HL-60 (cell line): ENCODE measurements around the gene WNT7A.

ENCODE experiments used
- DNase-seq, 2 experiments: peaks; one replicate each; pipeline ENCODE4 v3.0.0-alpha.2; 2010 to 2020; ENCODE audit warnings: low read depth in 1 of 2, low spot score in 1 of 2
- H3K27ac ChIP-seq: fragments of 250-450 bp; sonication (Bioruptor Pico); replicated peaks from 2 replicates; pipeline ENCODE4 v1.5.1; 2020; ENCODE audit warnings: mild to moderate bottlenecking, moderate library complexity
- H3K27me3 ChIP-seq: fragments of 250-450 bp; sonication (Bioruptor Pico); 2 replicates; pipeline ENCODE4 v1.5.1; 2021; ENCODE audit warnings: mild to moderate bottlenecking, moderate library complexity; ENCODE audit not compliant: insufficient read depth, poor library complexity, severe bottlenecking
- H3K4me3 ChIP-seq: replicated peaks from 2 replicates; pipeline ENCODE4 v1.5.1; 2011; ENCODE audit warnings: mild to moderate bottlenecking, control low read depth, low read length; ENCODE audit not compliant: insufficient read depth
- CTCF ChIP-seq: IDR thresholded peaks from one replicate; pipeline ENCODE4 v1.5.1; 2011; ENCODE audit warnings: low read length, control low read depth, inconsistent platforms; ENCODE audit not compliant: insufficient read depth
- GABPA ChIP-seq: IDR thresholded peaks from 2 replicates; pipeline ENCODE4 v1.6.1; 2012; ENCODE audit warnings: low read depth
- POLR2AphosphoS5 ChIP-seq: IDR thresholded peaks from 2 replicates; pipeline ENCODE4 v1.6.1; 2012; ENCODE audit warnings: low read depth
- REST ChIP-seq: IDR thresholded peaks from 2 replicates; pipeline ENCODE4 v1.6.1; 2012; ENCODE audit warnings: low read depth; ENCODE audit not compliant: insufficient replicate concordance
- SPI1 ChIP-seq: IDR thresholded peaks from 2 replicates; pipeline ENCODE4 v1.6.1; 2012; ENCODE audit warnings: low read depth, mild to moderate bottlenecking, borderline replicate concordance

The WNT7A gene

GRCh38 chr3:13769422-13769821 lies 110.4 kb downstream of the WNT7A start:
- DNase-seq, result no peak
- no peaks in the 10 kb centered on the region for H3K27me3 ChIP-seq
- no peak overlapping the region for H3K27ac ChIP-seq
- no peak overlapping the region for H3K4me3 ChIP-seq
- TF ChIP-seq CTCF, result no peak
- no peak for TF ChIP-seq POLR2AphosphoS5
- TF ChIP-seq REST, result no peak
- no peak for TF ChIP-seq SPI1
- TF ChIP-seq GABPA, result no peak

GRCh38 chr3:13768453-13768852 lies 111.4 kb downstream of the WNT7A start:
- Histone ChIP-seq H3K27ac (no peak overlapping the region), H3K4me3 (no peak overlapping the region), H3K27me3 (no peaks in the 10 kb centered on the region)
- DNase-seq, result no peak
- TF ChIP-seq SPI1 (no peak), REST (no peak), GABPA (no peak), CTCF (no peak), POLR2AphosphoS5 (no peak)

GRCh38 chr3:13767896-13768295 lies 112.0 kb downstream of the WNT7A start:
- Histone ChIP-seq H3K4me3 (no peak overlapping the region), H3K27ac (no peak overlapping the region), H3K27me3 (no peaks in the 10 kb centered on the region)
- no peak for DNase-seq
- TF ChIP-seq POLR2AphosphoS5, result no peak
- no peak for TF ChIP-seq SPI1
- TF ChIP-seq CTCF, result no peak
- no peak for TF ChIP-seq GABPA
- TF ChIP-seq REST, result no peak
